Esophagus squamous epithelium (tissue), 4 donors: ENCODE results near the gene MUTYH.

Source experiments
- CTCF ChIP-seq, 6 experiments: fragments of 450-650 bp in 4 of 6; fragments of 200-600 bp in 2 of 6; sonication (generic) in 2 of 6; IDR thresholded peaks; one replicate each; pipeline ENCODE4 v1.5.1; 2016 to 2019; ENCODE audit warnings: antibody characterized with exemption in 6 of 6, mild to moderate bottlenecking in 4 of 6, moderate library complexity in 4 of 6
- POLR2A ChIP-seq, 4 donors: fragments of 450-650 bp; IDR thresholded peaks; one replicate each; pipeline ENCODE4 v1.6.1; 2017; ENCODE audit warnings: antibody characterized with exemption in 4 of 4, mild to moderate bottlenecking in 4 of 4, moderate library complexity in 3 of 4

DNA sequence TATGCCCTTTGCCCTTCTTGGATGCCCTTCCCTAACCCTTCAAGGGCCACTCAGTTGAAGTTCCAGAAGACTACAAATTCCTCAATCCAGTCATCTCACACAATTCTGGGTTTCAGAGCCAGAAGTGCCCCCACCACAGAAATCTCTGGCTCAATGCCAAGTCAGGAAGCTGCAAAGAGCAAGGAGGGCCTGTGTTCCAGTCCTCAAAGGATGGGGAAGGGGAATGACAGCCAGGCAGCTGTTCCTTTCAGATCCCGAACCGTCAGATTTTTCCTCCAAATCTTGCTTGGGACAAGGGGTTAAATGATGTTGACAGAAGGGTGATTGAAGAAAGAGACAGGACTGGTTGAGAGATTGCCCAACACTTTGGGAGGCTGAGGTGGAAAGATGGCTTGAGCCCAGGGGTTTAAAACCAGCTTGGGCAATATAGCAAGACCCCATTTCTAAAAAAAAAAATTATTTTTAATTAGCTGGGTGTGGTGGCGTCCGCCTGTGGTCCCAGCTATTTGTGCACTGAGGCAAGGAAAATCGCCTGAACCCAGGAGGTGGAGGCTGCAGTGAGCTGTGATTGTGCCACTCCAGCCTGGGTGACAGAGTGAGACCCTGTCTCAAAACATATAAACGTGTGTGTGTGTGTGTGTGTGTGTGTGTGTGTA, 14.3 kb downstream of the MUTYH start:
- TF ChIP-seq CTCF (IDR thresholded peaks at IDR 0.05) = no peak
- TF ChIP-seq POLR2A (IDR thresholded peaks at IDR 0.05) = no peak
